ENCODE results near the gene GPRC5B. TPM values are rescaled to one million over a fixed set of nuclear protein-coding genes. Genes with fewer than 3 reads are reported as not detected.

Gene GPRC5B, protein sequence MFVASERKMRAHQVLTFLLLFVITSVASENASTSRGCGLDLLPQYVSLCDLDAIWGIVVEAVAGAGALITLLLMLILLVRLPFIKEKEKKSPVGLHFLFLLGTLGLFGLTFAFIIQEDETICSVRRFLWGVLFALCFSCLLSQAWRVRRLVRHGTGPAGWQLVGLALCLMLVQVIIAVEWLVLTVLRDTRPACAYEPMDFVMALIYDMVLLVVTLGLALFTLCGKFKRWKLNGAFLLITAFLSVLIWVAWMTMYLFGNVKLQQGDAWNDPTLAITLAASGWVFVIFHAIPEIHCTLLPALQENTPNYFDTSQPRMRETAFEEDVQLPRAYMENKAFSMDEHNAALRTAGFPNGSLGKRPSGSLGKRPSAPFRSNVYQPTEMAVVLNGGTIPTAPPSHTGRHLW
- total RNA-seq (2022; extraction: Qiagen RNA extraction), result 40.3 to 48.7 TPM (median 47.0 TPM) in 5 replicates

DNA sequence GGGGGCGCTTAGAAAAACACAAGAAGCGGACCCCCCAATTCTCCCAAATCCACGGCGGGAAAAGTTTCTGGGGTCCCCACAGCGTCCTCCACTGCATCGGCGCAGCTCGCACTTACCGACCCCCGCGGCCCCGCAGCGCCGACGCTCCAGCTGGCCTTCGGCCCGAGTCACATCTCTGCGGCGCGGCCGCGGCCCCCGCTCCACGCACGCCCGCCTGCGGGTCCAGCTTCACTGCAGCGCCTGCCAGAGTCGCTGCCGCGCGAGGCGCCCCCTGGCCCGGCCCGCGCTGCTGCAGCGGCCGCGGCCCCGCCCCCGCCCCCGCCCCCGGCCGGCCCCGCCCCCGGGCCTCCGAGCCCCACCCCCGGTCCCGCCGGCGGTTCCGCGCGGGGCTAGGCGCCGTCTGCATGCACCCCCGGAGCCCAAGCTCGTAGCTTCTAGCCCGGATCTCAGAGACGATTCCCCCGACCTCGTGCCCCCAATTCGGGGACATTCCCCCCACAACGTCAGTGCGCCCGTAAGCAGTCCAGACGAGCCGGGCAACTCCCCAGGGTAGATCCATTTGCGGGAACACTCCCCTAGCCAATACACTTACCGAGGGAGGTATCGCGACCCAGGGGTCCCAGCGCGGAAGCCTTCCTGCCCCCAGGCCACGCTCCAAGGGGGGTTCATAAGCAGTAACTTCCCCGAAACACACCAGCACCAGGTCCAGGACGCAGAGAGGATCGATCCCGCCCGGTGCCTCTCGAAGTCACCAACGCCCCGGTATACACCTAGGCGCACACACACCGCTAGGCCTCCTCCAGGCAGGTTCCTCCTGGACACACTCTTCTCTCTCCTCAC, at the start of gene GPRC5B:
Gene GPRC5B, minus strand, starts transcription at position 238 of the 840 bp plus-strand sequence. CDS start 12,003 bp downstream, outside the sequence.

Other genes starting within 250 kb of the GPRC5B start
- 38.7 to 49.0 TPM (median 46.3 TPM) in 5 replicates for gene KNOP1, start 166.6 kb downstream of the GPRC5B start, total RNA-seq (2022; extraction: Qiagen RNA extraction)
- gene IQCK, start 166.6 kb downstream of the GPRC5B start, total RNA-seq (2022; extraction: Qiagen RNA extraction), result 9.3 to 11.2 TPM (median 10.7 TPM) in 5 replicates
- gene GPR139, start 189.0 kb upstream of the GPRC5B start, total RNA-seq (2022; extraction: Qiagen RNA extraction), result not detected in 5 replicates